ENCODE measurements around the gene SLC29A4.
"Not testable (repeated sequence)": the region's sequence is repeated elsewhere in the genome, so short reads cannot be mapped to it uniquely, and the experiment has no call there.

Gene SLC29A4

GRCh38 chr7:5300366-5300765 is 17.6 kb downstream of the SLC29A4 start:
- no peak for DNase-seq

- DNase-seq, result no peak
These were observed 19.8 kb downstream of the SLC29A4 start for GRCh38 chr7:5302577-5302976.

GRCh38 chr7:5303061-5303460 is 20.3 kb downstream of the SLC29A4 start:
- no peak for DNase-seq

- no peak for DNase-seq
These were observed 21.1 kb downstream of the SLC29A4 start for GRCh38 chr7:5303591-5304505.

GRCh38 chr7:5305050-5305449 is 22.3 kb downstream of the SLC29A4 start:
- not testable (repeated sequence) for DNase-seq

GRCh38 chr7:5307221-5308142 is 24.7 kb downstream of the SLC29A4 start:
- DNase-seq, result not testable (repeated sequence)

GRCh38 chr7:5309146-5309545 is 26.4 kb downstream of the SLC29A4 start:
- no peak for DNase-seq

GRCh38 chr7:5310822-5311405 is 28.2 kb downstream of the SLC29A4 start:
- DNase-seq, result no peak

- DNase-seq, result not testable (repeated sequence)
These were observed 29.7 kb downstream of the SLC29A4 start for GRCh38 chr7:5312276-5313070.

GRCh38 chr7:5313076-5313885 is 30.5 kb downstream of the SLC29A4 start:
- DNase-seq, result not testable (repeated sequence)

- DNase-seq, result no peak
These were observed 32.1 kb downstream of the SLC29A4 start for GRCh38 chr7:5314864-5315263.

- no peak for DNase-seq
These were observed 33.0 kb downstream of the SLC29A4 start for GRCh38 chr7:5315761-5316160.

- DNase-seq, result not testable (repeated sequence)
These were observed 35.9 kb downstream of the SLC29A4 start for GRCh38 chr7:5318613-5319012.

- no peak for DNase-seq
These were observed 37.6 kb downstream of the SLC29A4 start for GRCh38 chr7:5320391-5320790.

GRCh38 chr7:5320802-5321396 is 38.2 kb downstream of the SLC29A4 start:
- DNase-seq, result no peak

GRCh38 chr7:5322621-5323410 is 40.1 kb downstream of the SLC29A4 start:
- DNase-seq, result no peak

- DNase-seq, result not testable (repeated sequence)
These were observed 41.3 kb downstream of the SLC29A4 start for GRCh38 chr7:5323800-5324781.

- DNase-seq, result no peak
These were observed 42.2 kb downstream of the SLC29A4 start for GRCh38 chr7:5324961-5325360.

- DNase-seq, result no peak
These were observed 47.5 kb downstream of the SLC29A4 start for GRCh38 chr7:5330288-5330687.
